HepG2 (cell line): ENCODE results near the gene S100A16. TPM values are rescaled to one million over a fixed set of nuclear protein-coding genes. Genes with fewer than 3 reads are reported as not detected.
A peak's percentile ranks its signal among the peaks of the same experiment; 100 is the strongest.

Source experiments
- BCL6 ChIP-seq: IDR thresholded peaks from 2 replicates; pipeline ENCODE4 v1.6.1; 2016; ENCODE audit warnings: missing genetic modification reagents, missing compliant biosample characterization
- CREB1 ChIP-seq, 2 experiments: fragments of 450-650 bp in 1 of 2; IDR thresholded peaks; 2 replicates each; pipeline ENCODE4 v1.6.1; 2016 to 2017; ENCODE audit warnings: control low read depth in 1 of 2, mild to moderate bottlenecking in 1 of 2, missing compliant biosample characterization in 1 of 2, missing genetic modification characterization in 1 of 2
- MTF1 ChIP-seq: sonication (generic); formaldehyde crosslinking; IDR thresholded peaks from 2 replicates; pipeline ENCODE4 v1.5.0; 2020; ENCODE audit warnings: missing genetic modification reagents
- SCMH1 ChIP-seq: sonication (generic); formaldehyde crosslinking; IDR thresholded peaks from 2 replicates; pipeline ENCODE4 v1.9.0; 2021; ENCODE audit warnings: missing genetic modification reagents, mild to moderate bottlenecking, borderline replicate concordance
- SIN3B ChIP-seq: fragments of 150-350 bp; IDR thresholded peaks from 2 replicates; pipeline ENCODE4 v1.6.1; 2014; ENCODE audit warnings: low read length
- ZFP1 ChIP-seq: IDR thresholded peaks from 2 replicates; pipeline ENCODE4 v1.6.1; 2016
- ZMYM3 ChIP-seq: sonication (generic); formaldehyde crosslinking; IDR thresholded peaks from 2 replicates; pipeline ENCODE4 v1.5.1; 2020; ENCODE audit warnings: mild to moderate bottlenecking, missing genetic modification reagents
- ZNF101 ChIP-seq: sonication (generic); formaldehyde crosslinking; IDR thresholded peaks from 2 replicates; pipeline ENCODE4 v1.4.0; 2020; ENCODE audit warnings: mild to moderate bottlenecking, low read depth, missing genetic modification reagents, borderline replicate concordance
- ZNF232 ChIP-seq: sonication (generic); formaldehyde crosslinking; IDR thresholded peaks from 2 replicates; pipeline ENCODE4 v1.4.0; 2020; ENCODE audit warnings: missing genetic modification reagents, borderline replicate concordance
- ZNF350 ChIP-seq: sonication (generic); formaldehyde crosslinking; IDR thresholded peaks from 2 replicates; pipeline ENCODE4 v1.4.0; 2020; ENCODE audit warnings: mild to moderate bottlenecking, low read depth, missing genetic modification reagents, borderline replicate concordance
- ZNF773 ChIP-seq: sonication (generic); formaldehyde crosslinking; IDR thresholded peaks from 2 replicates; pipeline ENCODE4 v1.4.0; 2020; ENCODE audit warnings: missing genetic modification reagents, borderline replicate concordance
- polyA plus RNA-seq, 8 experiments: library from polyadenylated mRNA; depleted of rRNA in 3 of 8; stranded (reverse) in 7 of 8; unstranded in 1 of 8; fragments of >200 nt; fragmentation: Illumina TruSeq in 4 of 8; extraction: Trizol in 4 of 8; gene quantifications; 2 replicates each; pipeline versions ENCODE4 v1.2.1 to v1.2.3, GENCODE V29; 2011 to 2016; ENCODE audit warnings: low read depth in 4 of 8, missing spikeins in 1 of 8, mixed read lengths in 1 of 8; ENCODE audit not compliant: insufficient read depth in 1 of 8
- total RNA-seq, 5 experiments: library from RNA; depleted of rRNA; stranded (reverse); fragments of >200 nt; fragmentation: Illumina TruSeq; extraction: Trizol; gene quantifications; 2 replicates each; pipeline ENCODE4 v1.2.3, GENCODE V29; 2016; ENCODE audit warnings: low read depth in 1 of 5
- TF ChIP-seq, protein P1 (sequence below): sonication (generic); formaldehyde crosslinking; IDR thresholded peaks from 2 replicates; pipeline ENCODE4 v1.5.1; 2020; ENCODE audit warnings: missing genetic modification reagents, mild to moderate bottlenecking, borderline replicate concordance
- TF ChIP-seq, protein P2 (sequence below): sonication (generic); formaldehyde crosslinking; IDR thresholded peaks from 2 replicates; pipeline ENCODE4 v1.5.0; 2020; ENCODE audit warnings: missing genetic modification reagents, mild to moderate bottlenecking, borderline replicate concordance
- TF ChIP-seq, protein P3 (sequence below): sonication (generic); formaldehyde crosslinking; IDR thresholded peaks from 2 replicates; pipeline ENCODE4 v1.4.0; 2020; ENCODE audit warnings: missing genetic modification reagents, mild to moderate bottlenecking, borderline replicate concordance
- TF ChIP-seq, protein P4 (sequence below): sonication (generic); formaldehyde crosslinking; IDR thresholded peaks from 2 replicates; pipeline ENCODE4 v1.5.0; 2020; ENCODE audit warnings: missing genetic modification reagents
- TF ChIP-seq, protein P5 (sequence below): sonication (generic); formaldehyde crosslinking; IDR thresholded peaks from 2 replicates; pipeline ENCODE4 v1.4.0; 2020; ENCODE audit warnings: missing genetic modification reagents
- TF ChIP-seq, protein P6 (sequence below): sonication (generic); formaldehyde crosslinking; IDR thresholded peaks from 2 replicates; pipeline ENCODE4 v1.9.0; 2021; ENCODE audit warnings: missing genetic modification reagents, mild to moderate bottlenecking, borderline replicate concordance
- TF ChIP-seq, protein P7 (sequence below): sonication (generic); formaldehyde crosslinking; IDR thresholded peaks from 2 replicates; pipeline ENCODE4 v1.4.0; 2020; ENCODE audit warnings: missing genetic modification reagents

Gene S100A16
- total and polyA plus RNA-seq, 2 of the 13 experiments (the other 11 are each of a cell fraction or from before 2014, with no cell fraction given), result 46.0 to 195 TPM

DNA sequence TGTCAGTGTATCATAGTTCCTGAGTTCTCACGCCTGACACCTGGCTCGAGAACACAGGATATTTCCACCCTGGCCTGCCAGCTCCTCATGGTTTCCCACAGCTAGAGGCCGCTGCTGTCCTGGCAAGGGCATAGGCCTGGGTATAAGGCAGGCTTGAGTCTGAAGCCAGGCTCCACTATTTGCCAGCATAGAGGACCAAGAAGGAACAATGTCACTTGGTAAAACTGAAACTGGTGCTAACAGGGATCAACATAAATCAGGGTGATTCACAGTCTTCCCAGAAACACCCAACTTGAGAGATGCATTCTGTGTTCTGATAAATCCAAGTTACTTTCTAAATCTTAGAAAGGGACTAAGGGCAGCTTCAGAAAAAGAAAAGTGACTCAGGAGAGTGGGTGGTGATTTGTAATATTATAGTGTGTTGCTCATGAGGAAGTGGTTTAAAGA, 40.3 kb downstream of the S100A16 start (continued):
- TF ChIP-seq, protein P1, sequence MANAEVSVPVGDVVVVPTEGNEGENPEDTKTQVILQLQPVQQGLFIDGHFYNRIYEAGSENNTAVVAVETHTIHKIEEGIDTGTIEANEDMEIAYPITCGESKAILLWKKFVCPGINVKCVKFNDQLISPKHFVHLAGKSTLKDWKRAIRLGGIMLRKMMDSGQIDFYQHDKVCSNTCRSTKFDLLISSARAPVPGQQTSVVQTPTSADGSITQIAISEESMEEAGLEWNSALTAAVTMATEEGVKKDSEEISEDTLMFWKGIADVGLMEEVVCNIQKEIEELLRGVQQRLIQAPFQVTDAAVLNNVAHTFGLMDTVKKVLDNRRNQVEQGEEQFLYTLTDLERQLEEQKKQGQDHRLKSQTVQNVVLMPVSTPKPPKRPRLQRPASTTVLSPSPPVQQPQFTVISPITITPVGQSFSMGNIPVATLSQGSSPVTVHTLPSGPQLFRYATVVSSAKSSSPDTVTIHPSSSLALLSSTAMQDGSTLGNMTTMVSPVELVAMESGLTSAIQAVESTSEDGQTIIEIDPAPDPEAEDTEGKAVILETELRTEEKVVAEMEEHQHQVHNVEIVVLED (CRISPR knock-in tag), result no peak
- TF ChIP-seq ZFP1 (CRISPR knock-in tag) (no peak), ZNF101 (no peak), ZNF232 (no peak), BCL6 (0 out of 2 replicates have a peak, but pooled peaks have one; percentile 13), SIN3B (no peak), ZNF350 (CRISPR knock-in tag) (no peak), MTF1 (CRISPR knock-in tag) (no peak), ZNF773 (CRISPR knock-in tag) (no peak), SCMH1 (no peak), CREB1 (IDR thresholded peaks at IDR 0.05) (no peak), CREB1 (CRISPR knock-in tag; IDR thresholded peaks at IDR 0.05) (no peak), ZMYM3 (CRISPR knock-in tag) (no peak)
- TF ChIP-seq, protein P2, sequence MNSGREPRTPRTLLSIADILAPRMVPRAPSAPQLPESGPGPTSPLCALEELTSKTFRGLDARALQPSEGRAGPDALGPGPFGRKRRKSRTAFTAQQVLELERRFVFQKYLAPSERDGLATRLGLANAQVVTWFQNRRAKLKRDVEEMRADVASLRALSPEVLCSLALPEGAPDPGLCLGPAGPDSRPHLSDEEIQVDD (CRISPR knock-in tag), result no peak
- TF ChIP-seq, protein P3, sequence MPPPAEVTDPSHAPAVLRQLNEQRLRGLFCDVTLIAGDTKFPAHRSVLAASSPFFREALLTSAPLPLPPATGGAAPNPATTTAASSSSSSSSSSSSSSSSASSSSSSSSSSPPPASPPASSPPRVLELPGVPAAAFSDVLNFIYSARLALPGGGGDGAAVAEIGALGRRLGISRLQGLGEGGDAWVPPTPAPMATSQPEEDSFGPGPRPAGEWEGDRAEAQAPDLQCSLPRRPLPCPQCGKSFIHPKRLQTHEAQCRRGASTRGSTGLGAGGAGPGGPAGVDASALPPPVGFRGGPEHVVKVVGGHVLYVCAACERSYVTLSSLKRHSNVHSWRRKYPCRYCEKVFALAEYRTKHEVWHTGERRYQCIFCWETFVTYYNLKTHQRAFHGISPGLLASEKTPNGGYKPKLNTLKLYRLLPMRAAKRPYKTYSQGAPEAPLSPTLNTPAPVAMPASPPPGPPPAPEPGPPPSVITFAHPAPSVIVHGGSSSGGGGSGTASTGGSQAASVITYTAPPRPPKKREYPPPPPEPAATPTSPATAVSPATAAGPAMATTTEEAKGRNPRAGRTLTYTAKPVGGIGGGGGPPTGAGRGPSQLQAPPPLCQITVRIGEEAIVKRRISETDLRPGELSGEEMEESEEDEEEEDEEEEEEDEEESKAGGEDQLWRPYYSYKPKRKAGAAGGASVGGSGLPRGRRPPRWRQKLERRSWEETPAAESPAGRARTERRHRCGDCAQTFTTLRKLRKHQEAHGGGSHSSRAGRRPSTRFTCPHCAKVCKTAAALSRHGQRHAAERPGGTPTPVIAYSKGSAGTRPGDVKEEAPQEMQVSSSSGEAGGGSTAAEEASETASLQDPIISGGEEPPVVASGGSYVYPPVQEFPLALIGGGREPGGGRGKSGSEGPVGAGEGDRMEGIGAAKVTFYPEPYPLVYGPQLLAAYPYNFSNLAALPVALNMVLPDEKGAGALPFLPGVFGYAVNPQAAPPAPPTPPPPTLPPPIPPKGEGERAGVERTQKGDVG (CRISPR knock-in tag), result no peak
- TF ChIP-seq, protein P4, sequence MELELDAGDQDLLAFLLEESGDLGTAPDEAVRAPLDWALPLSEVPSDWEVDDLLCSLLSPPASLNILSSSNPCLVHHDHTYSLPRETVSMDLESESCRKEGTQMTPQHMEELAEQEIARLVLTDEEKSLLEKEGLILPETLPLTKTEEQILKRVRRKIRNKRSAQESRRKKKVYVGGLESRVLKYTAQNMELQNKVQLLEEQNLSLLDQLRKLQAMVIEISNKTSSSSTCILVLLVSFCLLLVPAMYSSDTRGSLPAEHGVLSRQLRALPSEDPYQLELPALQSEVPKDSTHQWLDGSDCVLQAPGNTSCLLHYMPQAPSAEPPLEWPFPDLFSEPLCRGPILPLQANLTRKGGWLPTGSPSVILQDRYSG (CRISPR knock-in tag), result no peak
- TF ChIP-seq, protein P5, sequence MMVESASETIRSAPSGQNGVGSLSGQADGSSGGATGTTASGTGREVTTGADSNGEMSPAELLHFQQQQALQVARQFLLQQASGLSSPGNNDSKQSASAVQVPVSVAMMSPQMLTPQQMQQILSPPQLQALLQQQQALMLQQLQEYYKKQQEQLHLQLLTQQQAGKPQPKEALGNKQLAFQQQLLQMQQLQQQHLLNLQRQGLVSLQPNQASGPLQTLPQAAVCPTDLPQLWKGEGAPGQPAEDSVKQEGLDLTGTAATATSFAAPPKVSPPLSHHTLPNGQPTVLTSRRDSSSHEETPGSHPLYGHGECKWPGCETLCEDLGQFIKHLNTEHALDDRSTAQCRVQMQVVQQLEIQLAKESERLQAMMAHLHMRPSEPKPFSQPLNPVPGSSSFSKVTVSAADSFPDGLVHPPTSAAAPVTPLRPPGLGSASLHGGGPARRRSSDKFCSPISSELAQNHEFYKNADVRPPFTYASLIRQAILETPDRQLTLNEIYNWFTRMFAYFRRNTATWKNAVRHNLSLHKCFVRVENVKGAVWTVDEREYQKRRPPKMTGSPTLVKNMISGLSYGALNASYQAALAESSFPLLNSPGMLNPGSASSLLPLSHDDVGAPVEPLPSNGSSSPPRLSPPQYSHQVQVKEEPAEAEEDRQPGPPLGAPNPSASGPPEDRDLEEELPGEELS (CRISPR knock-in tag), result no peak
- TF ChIP-seq, protein P6, sequence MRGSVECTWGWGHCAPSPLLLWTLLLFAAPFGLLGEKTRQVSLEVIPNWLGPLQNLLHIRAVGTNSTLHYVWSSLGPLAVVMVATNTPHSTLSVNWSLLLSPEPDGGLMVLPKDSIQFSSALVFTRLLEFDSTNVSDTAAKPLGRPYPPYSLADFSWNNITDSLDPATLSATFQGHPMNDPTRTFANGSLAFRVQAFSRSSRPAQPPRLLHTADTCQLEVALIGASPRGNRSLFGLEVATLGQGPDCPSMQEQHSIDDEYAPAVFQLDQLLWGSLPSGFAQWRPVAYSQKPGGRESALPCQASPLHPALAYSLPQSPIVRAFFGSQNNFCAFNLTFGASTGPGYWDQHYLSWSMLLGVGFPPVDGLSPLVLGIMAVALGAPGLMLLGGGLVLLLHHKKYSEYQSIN (CRISPR knock-in tag), result no peak
- TF ChIP-seq, protein P7, sequence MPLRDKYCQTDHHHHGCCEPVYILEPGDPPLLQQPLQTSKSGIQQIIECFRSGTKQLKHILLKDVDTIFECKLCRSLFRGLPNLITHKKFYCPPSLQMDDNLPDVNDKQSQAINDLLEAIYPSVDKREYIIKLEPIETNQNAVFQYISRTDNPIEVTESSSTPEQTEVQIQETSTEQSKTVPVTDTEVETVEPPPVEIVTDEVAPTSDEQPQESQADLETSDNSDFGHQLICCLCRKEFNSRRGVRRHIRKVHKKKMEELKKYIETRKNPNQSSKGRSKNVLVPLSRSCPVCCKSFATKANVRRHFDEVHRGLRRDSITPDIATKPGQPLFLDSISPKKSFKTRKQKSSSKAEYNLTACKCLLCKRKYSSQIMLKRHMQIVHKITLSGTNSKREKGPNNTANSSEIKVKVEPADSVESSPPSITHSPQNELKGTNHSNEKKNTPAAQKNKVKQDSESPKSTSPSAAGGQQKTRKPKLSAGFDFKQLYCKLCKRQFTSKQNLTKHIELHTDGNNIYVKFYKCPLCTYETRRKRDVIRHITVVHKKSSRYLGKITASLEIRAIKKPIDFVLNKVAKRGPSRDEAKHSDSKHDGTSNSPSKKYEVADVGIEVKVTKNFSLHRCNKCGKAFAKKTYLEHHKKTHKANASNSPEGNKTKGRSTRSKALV (CRISPR knock-in tag), result no peak
